HG03439 (cell line): ENCODE measurements around the gene LAMB3.

Experiments
- ATAC-seq: cut with Tn5 transposase; IDR thresholded peaks from one replicate; pipeline ENCODE4 v1.9.1; 2021; ENCODE audit warnings: mild to moderate bottlenecking, moderate library complexity; ENCODE audit not compliant: unreplicated experiment

LAMB3 gene

DNA sequence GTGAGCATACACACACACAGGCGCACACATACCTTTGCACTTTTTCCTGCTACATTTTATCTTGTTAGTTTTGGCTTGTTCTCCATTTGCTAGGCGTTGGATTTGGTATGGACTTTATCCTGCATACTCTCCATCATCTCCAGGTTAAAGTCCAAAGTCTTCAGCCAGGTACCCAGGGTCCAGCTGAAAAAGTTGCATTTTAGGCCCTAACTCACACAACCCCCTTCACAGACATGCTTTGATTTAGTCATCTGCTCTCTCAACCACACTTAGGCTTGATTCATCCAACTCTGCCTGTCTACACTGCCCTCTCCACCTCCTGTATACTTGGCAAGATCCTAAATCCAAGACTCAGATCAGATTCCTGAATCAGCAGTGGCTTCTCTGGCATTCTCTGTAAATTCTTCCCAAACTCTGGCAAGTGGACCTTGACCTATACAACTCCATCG is 10.7 kb upstream of the LAMB3 start:
- ATAC-seq: no peak

GRCh38 chr1:209661071-209661470 is 8.8 kb upstream of the LAMB3 start:
- no peak for ATAC-seq

- peak; percentile 56 for ATAC-seq
Measured at GRCh38 chr1:209659909-209660308, 7.7 kb upstream of the LAMB3 start.

DNA sequence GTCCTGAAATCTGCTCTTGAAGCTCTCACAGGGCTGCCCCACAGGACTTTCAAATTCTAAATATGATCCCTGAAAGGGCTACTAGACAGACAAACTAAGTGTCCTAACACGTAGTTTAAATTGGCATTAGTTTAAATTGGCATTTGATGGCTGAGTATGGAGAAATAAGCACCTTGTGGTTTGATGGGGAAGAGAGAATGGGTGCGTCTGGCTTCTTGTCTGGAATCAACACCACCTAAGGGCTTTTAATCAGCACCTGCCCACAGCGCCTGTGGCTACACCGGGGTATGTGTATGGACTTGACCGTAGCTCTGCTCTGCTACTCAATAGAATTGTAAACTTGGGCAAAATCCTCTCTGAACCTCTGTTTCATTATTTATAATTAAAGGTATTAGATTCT is 5.7 kb upstream of the LAMB3 start:
- ATAC-seq: no peak

GRCh38 chr1:209657140-209657879 is 5.1 kb upstream of the LAMB3 start:
- ATAC-seq: no peak

DNA sequence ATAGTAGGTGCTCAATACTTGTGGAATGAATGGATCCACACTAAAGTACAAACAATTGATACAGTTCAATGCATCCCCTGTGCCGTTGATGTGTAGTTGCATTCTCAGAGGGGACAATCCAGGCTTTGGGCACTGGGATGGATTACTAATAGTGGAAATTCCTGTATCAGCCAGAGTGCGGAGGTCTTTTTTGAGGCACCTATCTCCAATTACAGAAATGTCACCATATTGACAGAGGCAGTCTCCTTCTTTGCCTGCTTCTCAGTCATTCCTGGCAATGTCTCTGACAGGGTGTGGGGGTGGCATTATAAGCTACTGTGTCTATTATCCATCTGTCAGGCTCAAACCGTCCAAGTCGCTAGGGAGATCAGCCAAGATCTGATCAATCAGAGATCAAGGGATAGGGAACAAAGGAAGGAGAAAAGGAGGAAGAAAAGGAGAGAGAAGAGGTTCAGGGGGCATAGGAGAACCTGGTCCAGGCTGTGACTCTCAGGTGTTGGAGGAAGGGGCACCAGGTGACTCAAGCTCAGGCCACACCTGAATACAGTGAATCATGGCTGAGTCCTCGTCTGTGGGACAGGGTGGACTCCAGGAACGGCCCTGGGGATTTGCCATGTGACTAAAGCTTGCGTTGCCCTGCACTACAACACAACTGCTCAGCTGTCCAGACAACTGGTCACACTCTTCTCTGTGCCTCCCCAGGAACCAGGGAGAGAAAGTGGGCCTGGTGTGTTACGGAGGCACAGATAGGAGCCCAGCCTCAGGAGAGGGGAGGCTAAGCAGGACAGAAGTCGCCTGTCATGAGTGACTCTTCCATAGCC is 3.4 kb upstream of the LAMB3 start:
- ATAC-seq: no peak

- ATAC-seq: no peak
Measured at GRCh38 chr1:209653915-209654351, 1.7 kb upstream of the LAMB3 start.

DNA sequence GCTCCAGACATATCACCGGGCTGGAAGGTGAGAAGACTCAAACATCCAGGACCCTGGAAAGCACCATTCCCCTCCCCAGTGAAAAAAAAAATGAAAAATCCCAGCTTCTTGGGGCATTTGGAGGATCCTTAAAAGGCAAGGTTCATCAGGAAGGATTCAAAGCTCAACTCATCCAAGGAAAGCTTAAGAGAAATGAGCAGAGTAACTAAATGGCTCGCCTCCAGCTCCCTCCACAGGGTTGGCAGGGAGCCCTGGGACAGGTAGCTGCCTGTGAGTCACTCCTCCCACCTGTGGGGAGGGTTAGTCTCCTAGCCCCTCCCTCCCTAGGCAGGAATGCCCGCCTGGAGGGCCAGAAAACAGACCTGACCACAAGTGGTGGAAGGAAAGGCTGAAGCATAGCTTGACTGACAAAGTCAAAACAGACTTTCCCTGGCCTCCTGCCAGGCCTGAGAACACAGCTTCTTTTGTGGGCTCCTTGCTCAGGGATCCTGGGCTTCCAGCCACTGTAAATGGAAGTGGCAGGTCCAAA is 712 bp upstream of the LAMB3 start:
- no peak for ATAC-seq

DNA sequence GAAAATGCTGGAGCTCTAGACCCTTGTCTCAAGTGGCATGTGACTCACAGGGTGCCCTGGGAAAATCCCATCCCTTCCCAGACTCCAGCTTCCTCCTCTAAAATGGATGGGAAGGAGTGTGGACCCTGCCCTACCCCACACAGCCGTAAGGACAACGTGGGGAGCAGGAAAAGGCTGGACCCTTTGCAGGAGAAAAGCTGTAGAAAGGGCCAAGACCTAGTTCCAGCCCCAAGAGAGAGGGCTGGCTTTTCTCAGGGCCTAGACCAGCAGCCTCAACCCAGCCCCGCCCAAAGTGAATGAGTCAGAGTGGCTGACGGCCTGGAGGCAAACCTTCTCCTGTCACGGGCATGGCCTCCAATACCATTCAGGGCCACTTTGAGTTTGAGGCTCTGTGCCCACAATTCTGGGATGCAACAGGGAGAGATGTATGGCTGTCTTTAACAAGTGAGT is 1.1 kb downstream of the LAMB3 start:
- ATAC-seq: peak; percentile 53

DNA sequence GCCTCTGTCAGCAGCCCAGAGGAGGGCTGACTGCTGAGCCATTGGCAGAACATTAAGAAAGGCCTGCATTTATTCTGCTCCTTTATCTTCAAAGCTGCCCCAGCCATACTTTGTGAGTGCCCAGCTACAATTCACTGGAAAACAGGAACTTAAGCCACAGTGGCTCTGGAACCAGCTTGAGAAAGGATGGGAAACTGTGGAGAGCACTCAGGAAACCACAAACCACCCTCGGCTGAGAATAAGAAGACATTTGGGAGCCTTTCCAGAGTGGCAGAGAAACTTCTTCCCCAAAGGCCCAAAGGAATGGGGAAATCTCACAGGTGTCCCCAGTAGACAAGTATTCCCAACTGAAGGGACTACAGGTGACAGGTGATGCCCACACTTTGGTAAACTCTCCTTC is 1.8 kb downstream of the LAMB3 start:
- no peak for ATAC-seq

- no peak for ATAC-seq
Measured at GRCh38 chr1:209648931-209649776, 3.1 kb downstream of the LAMB3 start.

DNA sequence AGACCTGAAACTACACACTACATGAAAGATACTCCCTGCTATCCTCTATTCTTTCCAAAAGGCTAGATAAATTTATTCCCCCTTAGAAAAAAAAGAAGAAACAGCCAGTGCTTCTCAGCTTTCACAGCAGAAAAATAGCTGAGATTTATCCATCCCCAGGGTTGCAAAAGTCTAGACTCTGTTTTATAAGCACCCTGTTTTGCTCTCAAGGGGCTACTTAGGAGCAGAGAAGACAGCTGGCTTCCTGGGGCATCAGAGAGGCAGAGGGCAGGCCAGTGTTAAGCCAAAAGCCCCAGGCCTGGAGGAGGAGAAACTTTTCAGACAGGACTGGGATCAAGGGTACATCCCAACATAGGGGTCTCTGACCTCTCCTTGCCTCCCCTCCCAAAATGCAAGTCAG is 3.9 kb downstream of the LAMB3 start:
- ATAC-seq: no peak

- ATAC-seq: no peak
Measured at GRCh38 chr1:209647156-209647555, 5.1 kb downstream of the LAMB3 start.

- no peak for ATAC-seq
Measured at GRCh38 chr1:209646558-209646957, 5.7 kb downstream of the LAMB3 start.

DNA sequence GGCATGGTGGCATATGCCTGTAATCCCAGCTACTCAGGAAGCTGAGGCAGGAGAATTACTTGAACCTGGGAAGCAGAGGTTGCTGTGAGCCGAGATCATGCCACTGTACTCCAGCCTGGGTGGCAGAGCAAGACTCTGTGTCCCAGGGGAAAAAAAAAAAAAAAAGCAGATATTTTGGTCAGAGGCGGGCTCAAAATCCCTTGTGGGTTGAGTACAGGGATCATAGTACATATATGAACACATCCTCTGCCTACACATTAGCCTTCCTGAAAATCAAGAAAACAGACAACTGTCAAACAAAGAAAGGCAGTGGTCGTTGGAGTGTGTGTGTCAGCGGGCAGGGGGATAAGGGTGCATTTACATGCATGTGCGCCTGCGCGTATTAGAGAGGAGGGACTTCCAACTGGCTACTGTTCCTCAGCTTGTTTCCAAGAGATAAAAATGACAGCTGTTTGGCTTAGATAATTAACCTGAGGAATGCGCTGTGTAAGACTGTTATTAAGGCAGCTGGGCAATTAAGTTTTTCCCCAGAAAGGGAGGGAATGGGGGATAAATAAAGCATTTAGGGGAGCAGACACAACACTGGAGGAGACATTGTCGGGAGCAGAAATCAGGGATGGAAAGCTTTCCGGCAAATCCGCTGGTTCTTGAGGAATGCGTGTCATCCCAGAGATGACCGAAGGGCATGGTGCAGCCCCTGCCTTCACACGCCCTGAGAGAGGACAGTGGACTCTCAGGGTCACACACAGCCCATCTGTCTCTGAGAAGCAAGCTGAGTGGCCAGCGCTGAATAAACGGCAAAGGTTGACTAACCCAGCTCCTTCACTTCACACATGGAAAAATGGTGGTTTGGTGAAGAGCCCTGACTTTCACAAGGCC is 6.4 kb downstream of the LAMB3 start:
- no peak for ATAC-seq

GRCh38 chr1:209643285-209644020 is 8.8 kb downstream of the LAMB3 start:
- ATAC-seq: no peak

GRCh38 chr1:209642816-209643215 is 9.4 kb downstream of the LAMB3 start:
- no peak for ATAC-seq

GRCh38 chr1:209641832-209642172 is 10.4 kb downstream of the LAMB3 start:
- ATAC-seq: no peak

DNA sequence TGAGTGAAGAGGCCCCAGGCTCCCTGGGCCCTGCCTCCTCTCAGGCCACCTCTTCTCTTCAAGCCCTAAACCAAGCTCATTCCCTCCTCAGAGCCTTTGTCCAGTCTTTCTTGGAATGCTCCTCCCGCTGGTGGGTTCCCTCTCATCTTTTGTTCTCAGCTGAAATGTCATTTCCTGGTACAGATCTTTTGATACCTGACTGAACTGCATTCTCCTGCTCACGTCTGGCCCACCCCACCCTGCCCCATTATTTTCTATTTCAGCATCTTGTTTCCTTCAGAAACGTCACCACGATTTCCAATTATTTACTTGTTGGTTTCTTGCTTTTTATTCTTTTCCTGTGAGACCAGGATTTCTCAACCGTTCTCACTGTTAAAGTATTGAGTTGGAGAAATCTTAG is 16.4 kb downstream of the LAMB3 start:
- no peak for ATAC-seq
